ENCODE data around the gene OR10K2. TPM values are rescaled to one million over a fixed set of nuclear protein-coding genes. Genes with fewer than 3 reads are reported as not detected.

The OR10K2 gene
- total RNA-seq = not detected

- intact Hi-C loops (cut with DNase I; ENCODE audit: low total_unique reads) = no loop called here
- no peaks in the 10 kb centered on the region for H3K27me3 ChIP-seq
- H3K9me3 ChIP-seq = no peaks in the 10 kb centered on the region
- no peak for TF ChIP-seq POLR2A (IDR thresholded peaks at IDR 0.05)
- no peak for TF ChIP-seq CTCF (IDR thresholded peaks at IDR 0.05)
- no peak within 1 kb of the TSS for H3K4me3 ChIP-seq
- no peaks in the 10 kb centered on the region for H3K4me1 ChIP-seq
- no peaks in the 10 kb centered on the region for H3K36me3 ChIP-seq
- no peak for DNase-seq
- H3K27ac ChIP-seq = no peak within 1 kb of the TSS
Observed at GRCh38 chr1:158426137-158426536, at the start of gene OR10K2. Gene OR10K2 (minus strand): TSS chr1:158426237. CDS start chr1:158420866, 5,371 bp downstream.

GRCh38 chr1:158471920-158472319, 45.9 kb upstream of the OR10K2 start, which contains the start of gene OR10R2:
Gene OR10R2 (plus strand): TSS chr1:158472220. CDS start chr1:158472326, 106 bp downstream.
- TF ChIP-seq POLR2A (IDR thresholded peaks at IDR 0.05) (no peak), CTCF (IDR thresholded peaks at IDR 0.05) (no peak)
- no peaks in the 10 kb centered on the region for H3K9me3 ChIP-seq
- no peak within 1 kb of the TSS for H3K4me3 ChIP-seq
- no peaks in the 10 kb centered on the region for H3K27me3 ChIP-seq
- no peak within 1 kb of the TSS for H3K27ac ChIP-seq
- DNase-seq = no peak
- H3K4me1 ChIP-seq = no peaks in the 10 kb centered on the region
- peaks cover 0 to 3% of the 10 kb centered on the region in 2 donors for H3K36me3 ChIP-seq
- intact Hi-C loops (cut with DNase I; ENCODE audit: low total_unique reads) = no loop called here

GRCh38 chr1:158461534-158461933, 35.5 kb upstream of the OR10K2 start, which contains the start of gene OR10K1:
Gene OR10K1 (plus strand): TSS chr1:158461834. CDS start chr1:158465562, 3,728 bp downstream.
- no peak within 1 kb of the TSS for H3K4me3 ChIP-seq

GRCh38 chr1:158458263-158458662, 32.2 kb upstream of the OR10K2 start:
- Histone ChIP-seq H3K4me3 (no peak overlapping the region), H3K9me3 (no peaks in the 10 kb centered on the region), H3K27ac (no peak overlapping the region), H3K36me3 (no peaks in the 10 kb centered on the region), H3K27me3 (no peaks in the 10 kb centered on the region), H3K4me1 (no peaks in the 10 kb centered on the region)
- intact Hi-C loops (cut with DNase I; ENCODE audit: low total_unique reads) = no loop called here
- DNase-seq = no peak
- TF ChIP-seq POLR2A (IDR thresholded peaks at IDR 0.05) = no peak
- TF ChIP-seq CTCF (IDR thresholded peaks at IDR 0.05) = no peak

More at GRCh38 chr1:158461534-158461933, 35.5 kb upstream of the OR10K2 start, which contains the start of gene OR10K1:
- Histone ChIP-seq H3K9me3 (no peaks in the 10 kb centered on the region), H3K27me3 (no peaks in the 10 kb centered on the region), H3K36me3 (no peaks in the 10 kb centered on the region), H3K4me1 (no peaks in the 10 kb centered on the region), H3K27ac (no peak within 1 kb of the TSS)
- TF ChIP-seq CTCF (IDR thresholded peaks at IDR 0.05) (no peak), POLR2A (IDR thresholded peaks at IDR 0.05) (no peak)
- no peak for DNase-seq
- intact Hi-C loops (cut with DNase I; ENCODE audit: low total_unique reads) = no loop called here

GRCh38 chr1:158457246-158457645, 31.2 kb upstream of the OR10K2 start:
- no peak for DNase-seq
- no peaks in the 10 kb centered on the region for H3K36me3 ChIP-seq
- H3K27ac ChIP-seq = no peak overlapping the region
- no peaks in the 10 kb centered on the region for H3K27me3 ChIP-seq
- H3K4me3 ChIP-seq = no peak overlapping the region
- H3K4me1 ChIP-seq = no peaks in the 10 kb centered on the region
- intact Hi-C loops (cut with DNase I; ENCODE audit: low total_unique reads) = no loop called here
- TF ChIP-seq CTCF (IDR thresholded peaks at IDR 0.05) (no peak), POLR2A (IDR thresholded peaks at IDR 0.05) (no peak)
- no peaks in the 10 kb centered on the region for H3K9me3 ChIP-seq

Measured in uterus (tissue), 4 donors.